ENCODE measurements around the gene BLTP2.

BLTP2 gene

DNA sequence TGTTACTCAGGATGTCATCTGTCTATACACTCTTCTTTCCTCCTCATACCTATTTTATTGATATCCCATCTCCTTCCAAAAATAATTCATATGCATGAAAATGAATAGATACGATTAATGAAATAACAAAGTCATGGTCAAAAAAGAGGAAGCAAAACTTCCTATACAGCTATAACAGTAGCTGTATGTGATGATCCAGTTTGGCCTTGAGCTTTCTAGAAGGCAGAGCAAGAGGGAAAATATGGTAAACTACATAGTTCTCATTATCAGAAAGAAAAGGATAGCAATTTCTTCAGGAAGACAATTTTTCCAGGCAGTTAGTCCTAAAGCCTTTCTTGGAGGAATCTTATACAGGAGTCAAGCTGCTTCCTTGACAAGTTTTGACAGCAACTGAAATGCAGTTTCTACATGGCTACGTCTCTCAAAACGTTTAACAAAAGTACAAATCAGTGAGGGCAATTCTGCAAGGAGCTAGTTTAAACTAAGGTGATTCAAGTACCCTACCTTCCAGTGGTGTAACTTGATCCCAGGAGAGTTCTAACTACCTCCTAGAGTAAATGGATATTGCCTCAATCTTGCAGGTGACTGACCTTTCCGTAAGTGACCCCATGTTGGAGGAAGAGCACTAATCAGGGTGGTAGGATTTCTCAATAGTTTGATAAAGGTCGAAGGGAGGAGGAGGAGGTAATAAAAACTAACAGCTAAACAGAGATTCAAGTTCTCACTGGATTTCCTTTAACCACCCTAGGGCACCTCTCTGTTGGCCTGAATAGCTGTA is 47.2 kb downstream of the BLTP2 start:
- DNase-seq, result no peak

Measured in NCI-H2171 (cell line).